HepG2 (cell line): Measurements from ENCODE around the gene JSRP1. TPM values are rescaled to one million over a fixed set of nuclear protein-coding genes. Genes with fewer than 3 reads are reported as not detected.
A peak's percentile ranks its signal among the peaks of the same experiment; 100 is the strongest.

Experiments
- BCL6 ChIP-seq: IDR thresholded peaks from 2 replicates; pipeline ENCODE4 v1.6.1; 2016; ENCODE audit warnings: missing genetic modification reagents, missing compliant biosample characterization
- HOXA3 ChIP-seq: sonication (generic); formaldehyde crosslinking; IDR thresholded peaks from 2 replicates; pipeline ENCODE4 v1.5.0; 2020; ENCODE audit warnings: missing genetic modification reagents
- MLLT10 ChIP-seq: sonication (generic); formaldehyde crosslinking; IDR thresholded peaks from 2 replicates; pipeline ENCODE4 v1.4.0; 2020; ENCODE audit warnings: missing genetic modification reagents
- MZF1 ChIP-seq: sonication (generic); formaldehyde crosslinking; IDR thresholded peaks from 2 replicates; pipeline ENCODE4 v1.8.1; 2023; ENCODE audit warnings: mild to moderate bottlenecking, missing genetic modification reagents, borderline replicate concordance
- NKX3-1 ChIP-seq: sonication (generic); formaldehyde crosslinking; IDR thresholded peaks from 2 replicates; pipeline ENCODE4 v1.5.0; 2020; ENCODE audit warnings: missing genetic modification reagents
- POLR2A ChIP-seq, 2 experiments: IDR thresholded peaks; 2 replicates each; pipeline ENCODE4 v1.6.1; 2011; ENCODE audit warnings: low read depth in 2 of 2, low read length in 2 of 2, mild to moderate bottlenecking in 1 of 2, moderate library complexity in 1 of 2; ENCODE audit not compliant: insufficient read depth in 1 of 2
- RARG ChIP-seq: sonication (generic); formaldehyde crosslinking; IDR thresholded peaks from 2 replicates; pipeline ENCODE4 v1.4.0; 2020; ENCODE audit warnings: low read depth, mild to moderate bottlenecking, missing genetic modification reagents
- RBM39 ChIP-seq: fragments of 200-400 bp; formaldehyde crosslinking; IDR thresholded peaks from one replicate; pipeline ENCODE4 v1.6.1; 2018; ENCODE audit warnings: antibody characterized with exemption, mild to moderate bottlenecking, low read depth, low read length; ENCODE audit not compliant: poor library complexity, severe bottlenecking
- TERF1 ChIP-seq: sonication (generic); formaldehyde crosslinking; IDR thresholded peaks from 2 replicates; pipeline ENCODE4 v1.8.0; 2022; ENCODE audit warnings: mild to moderate bottlenecking, missing genetic modification reagents, moderate library complexity
- ZBTB1 ChIP-seq: sonication (generic); formaldehyde crosslinking; IDR thresholded peaks from 2 replicates; pipeline ENCODE4 v1.4.0; 2020; ENCODE audit warnings: missing genetic modification reagents, borderline replicate concordance
- ZFY ChIP-seq: sonication (generic); formaldehyde crosslinking; IDR thresholded peaks from 2 replicates; pipeline ENCODE4 v1.4.0; 2020; ENCODE audit warnings: missing genetic modification reagents
- ZIK1 ChIP-seq: sonication (generic); formaldehyde crosslinking; IDR thresholded peaks from 2 replicates; pipeline ENCODE4 v1.5.0; 2020; ENCODE audit warnings: mild to moderate bottlenecking, low read depth, missing genetic modification reagents, borderline replicate concordance
- ZNF292 ChIP-seq: sonication (generic); formaldehyde crosslinking; IDR thresholded peaks from 2 replicates; pipeline ENCODE4 v1.8.1; 2022; ENCODE audit warnings: mild to moderate bottlenecking, low read depth, missing genetic modification reagents, borderline replicate concordance
- ZNF451 ChIP-seq: sonication (generic); formaldehyde crosslinking; IDR thresholded peaks from 2 replicates; pipeline ENCODE4 v1.5.0; 2020; ENCODE audit warnings: mild to moderate bottlenecking, missing genetic modification reagents
- polyA plus RNA-seq, 8 experiments: library from polyadenylated mRNA; depleted of rRNA in 3 of 8; stranded (reverse) in 7 of 8; unstranded in 1 of 8; fragments of >200 nt; fragmentation: Illumina TruSeq in 4 of 8; extraction: Trizol in 4 of 8; gene quantifications; 2 replicates each; pipeline versions ENCODE4 v1.2.1 to v1.2.3, GENCODE V29; 2011 to 2016; ENCODE audit warnings: low read depth in 4 of 8, missing spikeins in 1 of 8, mixed read lengths in 1 of 8; ENCODE audit not compliant: insufficient read depth in 1 of 8
- total RNA-seq, 5 experiments: library from RNA; depleted of rRNA; stranded (reverse); fragments of >200 nt; fragmentation: Illumina TruSeq; extraction: Trizol; gene quantifications; 2 replicates each; pipeline ENCODE4 v1.2.3, GENCODE V29; 2016; ENCODE audit warnings: low read depth in 1 of 5
- TF ChIP-seq, protein P1 (sequence below): sonication (generic); formaldehyde crosslinking; IDR thresholded peaks from 2 replicates; pipeline ENCODE4 v1.4.0; 2020; ENCODE audit warnings: missing genetic modification reagents
- TF ChIP-seq, protein P2 (sequence below): sonication (generic); formaldehyde crosslinking; IDR thresholded peaks from 2 replicates; pipeline ENCODE4; 2020; ENCODE audit warnings: missing genetic modification reagents, mild to moderate bottlenecking, borderline replicate concordance
- TF ChIP-seq, protein P3 (sequence below): sonication (generic); formaldehyde crosslinking; IDR thresholded peaks from 2 replicates; pipeline ENCODE4 v1.5.1; 2020; ENCODE audit warnings: mild to moderate bottlenecking, moderate library complexity, missing genetic modification reagents

Gene JSRP1
- total and polyA plus RNA-seq, 2 of the 13 experiments (the other 11 are each of a cell fraction or from before 2014, with no cell fraction given) = 0.16 to 0.38 TPM

DNA sequence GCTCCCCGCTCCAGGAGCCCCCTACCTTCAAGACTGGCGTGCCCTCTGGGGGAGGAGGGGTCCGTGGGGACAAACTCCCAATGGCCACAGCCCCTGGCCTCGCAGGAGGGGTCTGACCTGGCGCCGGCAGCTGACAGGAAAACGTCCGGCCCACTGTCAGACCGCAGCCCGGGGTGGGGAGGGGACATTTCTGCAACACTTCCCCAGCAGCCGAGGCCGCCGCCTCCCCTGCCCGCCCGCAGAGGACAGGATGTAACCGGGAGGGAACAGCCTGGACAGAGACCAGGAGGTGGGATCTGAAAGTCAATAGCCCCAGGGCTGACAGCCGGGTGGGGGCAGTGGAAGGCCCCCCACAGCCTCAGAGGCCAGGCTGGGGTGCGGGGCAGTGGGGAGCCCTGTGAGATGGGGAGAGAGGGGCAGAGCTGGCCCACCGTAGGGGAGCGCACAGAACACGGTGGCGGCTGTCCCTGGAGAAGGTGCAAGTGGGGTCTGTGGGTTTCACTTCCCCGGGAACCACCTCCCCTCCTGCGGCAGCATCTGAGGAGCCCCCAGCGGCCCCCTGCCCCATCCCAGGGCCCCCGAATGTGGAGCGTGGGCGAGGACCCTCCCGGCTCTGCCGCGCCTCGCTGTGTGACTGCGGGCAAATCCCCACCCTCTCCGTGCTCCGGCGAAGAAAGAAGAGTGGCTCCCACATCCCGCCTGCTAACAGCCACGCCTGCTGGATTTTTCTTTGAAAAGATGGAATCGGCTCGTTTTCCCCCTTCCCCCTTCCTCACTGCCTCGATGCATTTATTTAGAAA is 26.0 kb upstream of the JSRP1 start, which contains the start of gene PEAK3 (continued):
- TF ChIP-seq, protein P1, sequence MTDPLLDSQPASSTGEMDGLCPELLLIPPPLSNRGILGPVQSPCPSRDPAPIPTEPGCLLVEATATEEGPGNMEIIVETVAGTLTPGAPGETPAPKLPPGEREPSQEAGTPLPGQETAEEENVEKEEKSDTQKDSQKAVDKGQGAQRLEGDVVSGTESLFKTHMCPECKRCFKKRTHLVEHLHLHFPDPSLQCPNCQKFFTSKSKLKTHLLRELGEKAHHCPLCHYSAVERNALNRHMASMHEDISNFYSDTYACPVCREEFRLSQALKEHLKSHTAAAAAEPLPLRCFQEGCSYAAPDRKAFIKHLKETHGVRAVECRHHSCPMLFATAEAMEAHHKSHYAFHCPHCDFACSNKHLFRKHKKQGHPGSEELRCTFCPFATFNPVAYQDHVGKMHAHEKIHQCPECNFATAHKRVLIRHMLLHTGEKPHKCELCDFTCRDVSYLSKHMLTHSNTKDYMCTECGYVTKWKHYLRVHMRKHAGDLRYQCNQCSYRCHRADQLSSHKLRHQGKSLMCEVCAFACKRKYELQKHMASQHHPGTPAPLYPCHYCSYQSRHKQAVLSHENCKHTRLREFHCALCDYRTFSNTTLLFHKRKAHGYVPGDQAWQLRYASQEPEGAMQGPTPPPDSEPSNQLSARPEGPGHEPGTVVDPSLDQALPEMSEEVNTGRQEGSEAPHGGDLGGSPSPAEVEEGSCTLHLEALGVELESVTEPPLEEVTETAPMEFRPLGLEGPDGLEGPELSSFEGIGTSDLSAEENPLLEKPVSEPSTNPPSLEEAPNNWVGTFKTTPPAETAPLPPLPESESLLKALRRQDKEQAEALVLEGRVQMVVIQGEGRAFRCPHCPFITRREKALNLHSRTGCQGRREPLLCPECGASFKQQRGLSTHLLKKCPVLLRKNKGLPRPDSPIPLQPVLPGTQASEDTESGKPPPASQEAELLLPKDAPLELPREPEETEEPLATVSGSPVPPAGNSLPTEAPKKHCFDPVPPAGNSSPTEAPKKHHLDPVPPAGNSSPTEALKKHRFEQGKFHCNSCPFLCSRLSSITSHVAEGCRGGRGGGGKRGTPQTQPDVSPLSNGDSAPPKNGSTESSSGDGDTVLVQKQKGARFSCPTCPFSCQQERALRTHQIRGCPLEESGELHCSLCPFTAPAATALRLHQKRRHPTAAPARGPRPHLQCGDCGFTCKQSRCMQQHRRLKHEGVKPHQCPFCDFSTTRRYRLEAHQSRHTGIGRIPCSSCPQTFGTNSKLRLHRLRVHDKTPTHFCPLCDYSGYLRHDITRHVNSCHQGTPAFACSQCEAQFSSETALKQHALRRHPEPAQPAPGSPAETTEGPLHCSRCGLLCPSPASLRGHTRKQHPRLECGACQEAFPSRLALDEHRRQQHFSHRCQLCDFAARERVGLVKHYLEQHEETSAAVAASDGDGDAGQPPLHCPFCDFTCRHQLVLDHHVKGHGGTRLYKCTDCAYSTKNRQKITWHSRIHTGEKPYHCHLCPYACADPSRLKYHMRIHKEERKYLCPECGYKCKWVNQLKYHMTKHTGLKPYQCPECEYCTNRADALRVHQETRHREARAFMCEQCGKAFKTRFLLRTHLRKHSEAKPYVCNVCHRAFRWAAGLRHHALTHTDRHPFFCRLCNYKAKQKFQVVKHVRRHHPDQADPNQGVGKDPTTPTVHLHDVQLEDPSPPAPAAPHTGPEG (CRISPR knock-in tag) = peak; percentile 81; the same call in 1 of the 2 replicates
- TF ChIP-seq ZIK1 (no peak), MLLT10 (CRISPR knock-in tag) (no peak), HOXA3 (CRISPR knock-in tag) (no peak), BCL6 (CRISPR knock-in tag) (no peak), ZBTB1 (no peak), POLR2A (IDR thresholded peaks at IDR 0.05; ENCODE audit: insufficient read depth in 1 of 2, low read depth in 2 of 2, low read length in 2 of 2) (no peak), ZFY (CRISPR knock-in tag) (no peak), RARG (no peak), ZNF451 (no peak), RBM39 (peak; percentile 33), NKX3-1 (CRISPR knock-in tag) (no peak), TERF1 (CRISPR knock-in tag) (no peak), MZF1 (CRISPR knock-in tag) (no peak), ZNF292 (CRISPR knock-in tag) (peak; percentile 83)
- TF ChIP-seq, protein P2, sequence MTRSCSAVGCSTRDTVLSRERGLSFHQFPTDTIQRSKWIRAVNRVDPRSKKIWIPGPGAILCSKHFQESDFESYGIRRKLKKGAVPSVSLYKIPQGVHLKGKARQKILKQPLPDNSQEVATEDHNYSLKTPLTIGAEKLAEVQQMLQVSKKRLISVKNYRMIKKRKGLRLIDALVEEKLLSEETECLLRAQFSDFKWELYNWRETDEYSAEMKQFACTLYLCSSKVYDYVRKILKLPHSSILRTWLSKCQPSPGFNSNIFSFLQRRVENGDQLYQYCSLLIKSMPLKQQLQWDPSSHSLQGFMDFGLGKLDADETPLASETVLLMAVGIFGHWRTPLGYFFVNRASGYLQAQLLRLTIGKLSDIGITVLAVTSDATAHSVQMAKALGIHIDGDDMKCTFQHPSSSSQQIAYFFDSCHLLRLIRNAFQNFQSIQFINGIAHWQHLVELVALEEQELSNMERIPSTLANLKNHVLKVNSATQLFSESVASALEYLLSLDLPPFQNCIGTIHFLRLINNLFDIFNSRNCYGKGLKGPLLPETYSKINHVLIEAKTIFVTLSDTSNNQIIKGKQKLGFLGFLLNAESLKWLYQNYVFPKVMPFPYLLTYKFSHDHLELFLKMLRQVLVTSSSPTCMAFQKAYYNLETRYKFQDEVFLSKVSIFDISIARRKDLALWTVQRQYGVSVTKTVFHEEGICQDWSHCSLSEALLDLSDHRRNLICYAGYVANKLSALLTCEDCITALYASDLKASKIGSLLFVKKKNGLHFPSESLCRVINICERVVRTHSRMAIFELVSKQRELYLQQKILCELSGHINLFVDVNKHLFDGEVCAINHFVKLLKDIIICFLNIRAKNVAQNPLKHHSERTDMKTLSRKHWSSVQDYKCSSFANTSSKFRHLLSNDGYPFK (CRISPR knock-in tag) = no peak
- TF ChIP-seq, protein P3, sequence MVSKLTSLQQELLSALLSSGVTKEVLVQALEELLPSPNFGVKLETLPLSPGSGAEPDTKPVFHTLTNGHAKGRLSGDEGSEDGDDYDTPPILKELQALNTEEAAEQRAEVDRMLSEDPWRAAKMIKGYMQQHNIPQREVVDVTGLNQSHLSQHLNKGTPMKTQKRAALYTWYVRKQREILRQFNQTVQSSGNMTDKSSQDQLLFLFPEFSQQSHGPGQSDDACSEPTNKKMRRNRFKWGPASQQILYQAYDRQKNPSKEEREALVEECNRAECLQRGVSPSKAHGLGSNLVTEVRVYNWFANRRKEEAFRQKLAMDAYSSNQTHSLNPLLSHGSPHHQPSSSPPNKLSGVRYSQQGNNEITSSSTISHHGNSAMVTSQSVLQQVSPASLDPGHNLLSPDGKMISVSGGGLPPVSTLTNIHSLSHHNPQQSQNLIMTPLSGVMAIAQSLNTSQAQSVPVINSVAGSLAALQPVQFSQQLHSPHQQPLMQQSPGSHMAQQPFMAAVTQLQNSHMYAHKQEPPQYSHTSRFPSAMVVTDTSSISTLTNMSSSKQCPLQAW (CRISPR knock-in tag) = peak; percentile 37; the same call in 1 of the 2 replicates
